GM12872 (cell line): Measurements from ENCODE around the gene BARX2.

ENCODE experiments used
- CTCF ChIP-seq: IDR thresholded peaks from 3 replicates; pipeline ENCODE4 v1.5.1; 2011; ENCODE audit warnings: low read depth, mild to moderate bottlenecking, low read length, moderate library complexity; ENCODE audit not compliant: insufficient read depth

Gene BARX2

GRCh38 chr11:129434641-129435498 is 59.2 kb downstream of the BARX2 start:
- no peak for TF ChIP-seq CTCF

GRCh38 chr11:129435499-129436245 is 60.0 kb downstream of the BARX2 start:
- TF ChIP-seq CTCF = no peak

- no peak for TF ChIP-seq CTCF
These were observed 60.9 kb downstream of the BARX2 start for GRCh38 chr11:129436573-129436972.

- no peak for TF ChIP-seq CTCF
These were observed 64.5 kb downstream of the BARX2 start for GRCh38 chr11:129440028-129440713.

GRCh38 chr11:129442171-129442570 is 66.5 kb downstream of the BARX2 start:
- TF ChIP-seq CTCF = no peak

GRCh38 chr11:129443276-129443675 is 67.6 kb downstream of the BARX2 start:
- TF ChIP-seq CTCF = no peak

- TF ChIP-seq CTCF = no peak
These were observed 68.6 kb downstream of the BARX2 start for GRCh38 chr11:129444274-129444673.
